Esophagus muscularis mucosa (tissue), 3 donors: ENCODE data around the gene DVL1.

Experiments
- EP300 ChIP-seq: sonication (generic); formaldehyde crosslinking; IDR thresholded peaks from one replicate; pipeline ENCODE4 v1.6.1; 2017; ENCODE audit warnings: antibody characterized with exemption
- TF ChIP-seq, protein P1 (sequence below), 3 experiments: fragments of 200-600 bp in 2 of 3; fragments of 450-650 bp in 1 of 3; sonication (generic) in 2 of 3; IDR thresholded peaks; one replicate each; pipeline ENCODE4 v1.5.1; 2017 to 2019; ENCODE audit warnings: antibody characterized with exemption in 3 of 3, mild to moderate bottlenecking in 2 of 3, moderate library complexity in 1 of 3

GRCh38 chr1:1351511-1352427, 2.6 kb upstream of the DVL1 start:
- TF ChIP-seq, protein P1, sequence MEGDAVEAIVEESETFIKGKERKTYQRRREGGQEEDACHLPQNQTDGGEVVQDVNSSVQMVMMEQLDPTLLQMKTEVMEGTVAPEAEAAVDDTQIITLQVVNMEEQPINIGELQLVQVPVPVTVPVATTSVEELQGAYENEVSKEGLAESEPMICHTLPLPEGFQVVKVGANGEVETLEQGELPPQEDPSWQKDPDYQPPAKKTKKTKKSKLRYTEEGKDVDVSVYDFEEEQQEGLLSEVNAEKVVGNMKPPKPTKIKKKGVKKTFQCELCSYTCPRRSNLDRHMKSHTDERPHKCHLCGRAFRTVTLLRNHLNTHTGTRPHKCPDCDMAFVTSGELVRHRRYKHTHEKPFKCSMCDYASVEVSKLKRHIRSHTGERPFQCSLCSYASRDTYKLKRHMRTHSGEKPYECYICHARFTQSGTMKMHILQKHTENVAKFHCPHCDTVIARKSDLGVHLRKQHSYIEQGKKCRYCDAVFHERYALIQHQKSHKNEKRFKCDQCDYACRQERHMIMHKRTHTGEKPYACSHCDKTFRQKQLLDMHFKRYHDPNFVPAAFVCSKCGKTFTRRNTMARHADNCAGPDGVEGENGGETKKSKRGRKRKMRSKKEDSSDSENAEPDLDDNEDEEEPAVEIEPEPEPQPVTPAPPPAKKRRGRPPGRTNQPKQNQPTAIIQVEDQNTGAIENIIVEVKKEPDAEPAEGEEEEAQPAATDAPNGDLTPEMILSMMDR (IDR thresholded peaks at IDR 0.05): no peak
- TF ChIP-seq EP300: no peak
